Measurements from ENCODE around the gene STK32B.

The STK32B gene

DNA sequence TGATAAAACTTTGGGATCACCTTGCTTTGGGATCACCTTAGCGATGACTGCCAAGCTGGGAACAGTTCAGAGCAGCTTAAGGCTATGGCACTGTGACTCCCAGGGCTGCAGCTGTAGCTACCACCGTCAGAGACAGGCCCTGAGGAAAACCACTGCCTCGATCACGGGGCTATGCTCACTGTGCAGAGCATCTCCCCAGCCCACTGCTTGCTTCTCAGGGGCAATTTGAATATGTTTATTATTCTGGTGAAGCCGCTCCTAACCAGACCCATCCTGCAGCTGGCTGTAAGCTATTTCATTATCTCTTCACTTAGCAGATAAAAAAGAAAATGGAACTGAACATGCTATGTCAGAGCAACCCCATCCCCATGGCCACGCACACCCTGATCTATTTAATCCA lies 328.6 kb downstream of the STK32B start:
- Histone ChIP-seq H4K20me1 (ENCODE audit: insufficient read depth, low read length, poor library complexity, severe bottlenecking) (no peaks in the 10 kb centered on the region), H3K4me2 (ENCODE audit: low read depth, low read length, poor library complexity, severe bottlenecking) (no peak overlapping the region), H3K9me3 (ENCODE audit: insufficient read depth, low read depth, low read length) (0 out of 2 replicates have a peak, but pooled peaks cover 5% of the 10 kb centered on the region), H3K9ac (ENCODE audit: low read depth, low read length, poor library complexity, severe bottlenecking) (no peak overlapping the region), H2AFZ (ENCODE audit: low read length) (no peak overlapping the region), H3K36me3 (ENCODE audit: insufficient read depth, low read length) (no peaks in the 10 kb centered on the region), H3K27me3 (ENCODE audit: insufficient read depth, low read length, poor library complexity, severe bottlenecking) (no peaks in the 10 kb centered on the region), H3K9me2 (replicated peaks; ENCODE audit: low read depth, low read length) (no peaks in the 10 kb centered on the region), H3K4me1 (ENCODE audit: insufficient read depth, low read length, poor library complexity, severe bottlenecking) (no peaks in the 10 kb centered on the region), H3F3A (ENCODE audit: low read depth) (no peaks in the 10 kb centered on the region), H3K4me3 (ENCODE audit: low read length, poor library complexity, severe bottlenecking) (no peak overlapping the region), H3K79me2 (ENCODE audit: insufficient read depth, low read length) (no peaks in the 10 kb centered on the region)
- no peak for TF ChIP-seq EZH2phosphoT487 (IDR thresholded peaks at IDR 0.05; ENCODE audit: borderline replicate concordance)
- TF ChIP-seq, protein P1, sequence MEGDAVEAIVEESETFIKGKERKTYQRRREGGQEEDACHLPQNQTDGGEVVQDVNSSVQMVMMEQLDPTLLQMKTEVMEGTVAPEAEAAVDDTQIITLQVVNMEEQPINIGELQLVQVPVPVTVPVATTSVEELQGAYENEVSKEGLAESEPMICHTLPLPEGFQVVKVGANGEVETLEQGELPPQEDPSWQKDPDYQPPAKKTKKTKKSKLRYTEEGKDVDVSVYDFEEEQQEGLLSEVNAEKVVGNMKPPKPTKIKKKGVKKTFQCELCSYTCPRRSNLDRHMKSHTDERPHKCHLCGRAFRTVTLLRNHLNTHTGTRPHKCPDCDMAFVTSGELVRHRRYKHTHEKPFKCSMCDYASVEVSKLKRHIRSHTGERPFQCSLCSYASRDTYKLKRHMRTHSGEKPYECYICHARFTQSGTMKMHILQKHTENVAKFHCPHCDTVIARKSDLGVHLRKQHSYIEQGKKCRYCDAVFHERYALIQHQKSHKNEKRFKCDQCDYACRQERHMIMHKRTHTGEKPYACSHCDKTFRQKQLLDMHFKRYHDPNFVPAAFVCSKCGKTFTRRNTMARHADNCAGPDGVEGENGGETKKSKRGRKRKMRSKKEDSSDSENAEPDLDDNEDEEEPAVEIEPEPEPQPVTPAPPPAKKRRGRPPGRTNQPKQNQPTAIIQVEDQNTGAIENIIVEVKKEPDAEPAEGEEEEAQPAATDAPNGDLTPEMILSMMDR (conservative IDR thresholded peaks at IDR 0.05; ENCODE audit: low read length), result no peak

DNA sequence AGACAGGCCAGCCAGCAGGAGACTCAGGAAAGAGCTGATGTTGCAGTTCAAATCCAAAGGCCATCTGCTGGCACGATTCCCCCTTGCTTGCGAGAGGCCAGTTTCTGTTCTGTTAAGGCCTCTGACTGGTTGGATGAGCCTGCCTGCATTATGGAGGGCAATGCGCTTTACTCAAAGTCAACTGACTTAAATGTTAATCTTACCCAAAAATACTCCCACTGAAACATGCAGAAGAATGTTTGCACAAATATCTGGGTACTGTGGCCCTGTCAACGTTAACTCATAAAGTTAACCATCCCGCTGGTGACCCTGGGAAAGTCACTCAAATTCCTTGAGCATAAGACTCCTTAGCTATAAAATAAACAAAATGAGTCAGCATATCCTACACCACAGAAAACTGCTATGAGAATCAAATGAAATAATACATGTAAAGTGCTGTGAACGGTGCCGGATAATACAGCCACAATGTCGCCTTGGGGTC lies 330.7 kb downstream of the STK32B start:
- H3K27me3 ChIP-seq (ENCODE audit: insufficient read depth, low read length, poor library complexity, severe bottlenecking), result no peaks in the 10 kb centered on the region
- H3K4me1 ChIP-seq (ENCODE audit: insufficient read depth, low read length, poor library complexity, severe bottlenecking), result no peaks in the 10 kb centered on the region
- no peaks in the 10 kb centered on the region for H4K20me1 ChIP-seq (ENCODE audit: insufficient read depth, low read length, poor library complexity, severe bottlenecking)
- no peak overlapping the region for H3K4me2 ChIP-seq (ENCODE audit: low read depth, low read length, poor library complexity, severe bottlenecking)
- H3K79me2 ChIP-seq (ENCODE audit: insufficient read depth, low read length), result no peaks in the 10 kb centered on the region
- H3K9me3 ChIP-seq (ENCODE audit: insufficient read depth, low read depth, low read length), result peaks cover 5% of the 10 kb centered on the region; the same call in 1 of the 2 replicates
- TF ChIP-seq, protein P1 (conservative IDR thresholded peaks at IDR 0.05; ENCODE audit: low read length), result no peak
- no peak for TF ChIP-seq EZH2phosphoT487 (IDR thresholded peaks at IDR 0.05; ENCODE audit: borderline replicate concordance)
- no peak overlapping the region for H2AFZ ChIP-seq (ENCODE audit: low read length)
- no peaks in the 10 kb centered on the region for H3K9me2 ChIP-seq (replicated peaks; ENCODE audit: low read depth, low read length)
- no peak overlapping the region for H3K9ac ChIP-seq (ENCODE audit: low read depth, low read length, poor library complexity, severe bottlenecking)
- H3K4me3 ChIP-seq (ENCODE audit: low read length, poor library complexity, severe bottlenecking), result no peak overlapping the region
- H3K36me3 ChIP-seq (ENCODE audit: insufficient read depth, low read length), result no peaks in the 10 kb centered on the region
- H3F3A ChIP-seq (ENCODE audit: low read depth), result no peaks in the 10 kb centered on the region

DNA sequence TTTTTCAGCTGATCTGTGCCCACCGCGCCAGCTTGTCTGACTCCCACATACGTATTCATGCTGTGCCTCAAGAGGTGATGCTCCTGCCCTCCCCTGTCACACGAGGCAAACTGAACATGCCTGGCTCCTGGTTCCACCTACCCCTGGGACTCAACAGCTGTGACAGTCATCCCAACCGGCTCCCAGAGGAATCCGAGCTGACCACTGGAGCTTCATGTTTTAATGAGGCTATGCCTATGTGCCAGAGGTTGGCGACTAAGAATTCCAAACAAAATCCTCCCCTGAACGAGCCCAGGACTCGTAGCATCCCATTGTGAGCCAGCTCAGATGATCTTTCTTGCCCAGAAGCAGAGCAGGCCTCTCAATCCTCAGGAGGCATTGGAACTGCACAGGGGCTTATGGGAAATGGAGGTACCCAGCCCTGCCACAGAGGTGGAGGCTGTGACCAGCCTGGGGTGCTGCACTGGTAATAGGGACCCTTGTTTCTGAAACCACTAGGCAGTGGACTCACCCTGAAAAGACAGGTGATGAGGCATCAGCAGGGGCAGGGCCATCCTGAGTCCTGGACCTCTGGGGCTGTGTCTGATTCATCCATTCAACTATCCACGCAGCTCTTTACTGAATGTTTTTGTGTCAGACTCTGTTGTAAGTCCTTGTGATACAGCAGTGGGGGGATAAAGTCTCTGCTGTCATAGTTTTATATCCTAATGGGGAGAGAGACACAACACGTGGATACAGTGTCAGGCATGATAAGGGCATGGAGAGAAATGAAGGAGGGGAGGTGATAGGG lies 332.1 kb downstream of the STK32B start:
- Histone ChIP-seq H3K36me3 (ENCODE audit: insufficient read depth, low read length) (no peaks in the 10 kb centered on the region), H2AFZ (ENCODE audit: low read length) (no peak overlapping the region), H3K4me2 (ENCODE audit: low read depth, low read length, poor library complexity, severe bottlenecking) (no peak overlapping the region), H3K9ac (ENCODE audit: low read depth, low read length, poor library complexity, severe bottlenecking) (no peak overlapping the region), H4K20me1 (ENCODE audit: insufficient read depth, low read length, poor library complexity, severe bottlenecking) (no peaks in the 10 kb centered on the region), H3K9me3 (ENCODE audit: insufficient read depth, low read depth, low read length) (no peaks in the 10 kb centered on the region; the same call in 1 of the 2 replicates), H3K9me2 (replicated peaks; ENCODE audit: low read depth, low read length) (no peaks in the 10 kb centered on the region), H3K27me3 (ENCODE audit: insufficient read depth, low read length, poor library complexity, severe bottlenecking) (no peaks in the 10 kb centered on the region), H3K4me1 (ENCODE audit: insufficient read depth, low read length, poor library complexity, severe bottlenecking) (no peaks in the 10 kb centered on the region), H3K79me2 (ENCODE audit: insufficient read depth, low read length) (no peaks in the 10 kb centered on the region), H3F3A (ENCODE audit: low read depth) (no peaks in the 10 kb centered on the region), H3K4me3 (ENCODE audit: low read length, poor library complexity, severe bottlenecking) (no peak overlapping the region)
- no peak for TF ChIP-seq EZH2phosphoT487 (IDR thresholded peaks at IDR 0.05; ENCODE audit: borderline replicate concordance)

Data from Loucy (cell line).